SK-N-SH (cell line): Measurements from ENCODE around the gene DUSP9.

Experiments
- CHD2 ChIP-seq: fragments of 150-350 bp; IDR thresholded peaks from 2 replicates; pipeline ENCODE4 v1.6.1; 2018; ENCODE audit warnings: low read length; ENCODE audit not compliant: partially characterized antibody
- CTCF ChIP-seq: fragments of 200-600 bp; sonication (generic); IDR thresholded peaks from 2 replicates; pipeline ENCODE4 v1.6.1; 2017; ENCODE audit warnings: antibody characterized with exemption, mild to moderate bottlenecking, moderate library complexity
- EP300 ChIP-seq, 2 experiments: IDR thresholded peaks; 2 replicates each; pipeline versions ENCODE4 v1.4.0 to v1.6.1; 2012; ENCODE audit warnings: borderline replicate concordance in 1 of 2, low read depth in 1 of 2, low read length in 1 of 2
- EZH2phosphoT487 ChIP-seq: fragments of 200-600 bp; sonication (generic); IDR thresholded peaks from 2 replicates; pipeline ENCODE4 v1.6.1; 2017; ENCODE audit warnings: low read depth, mixed run types, mild to moderate bottlenecking, antibody characterized with exemption, moderate library complexity, borderline replicate concordance
- GABPA ChIP-seq: IDR thresholded peaks from 2 replicates; pipeline ENCODE4 v1.4.0; 2012; ENCODE audit warnings: low read depth, mild to moderate bottlenecking
- JUND ChIP-seq: IDR thresholded peaks from 2 replicates; pipeline ENCODE4 v1.4.0; 2012
- MAX ChIP-seq: IDR thresholded peaks from 2 replicates; pipeline ENCODE4 v1.4.0; 2012; ENCODE audit warnings: low read depth
- PBX3 ChIP-seq: IDR thresholded peaks from 2 replicates; pipeline ENCODE4; 2012
- POLR2AphosphoS5 ChIP-seq: IDR thresholded peaks from 2 replicates; pipeline ENCODE4 v1.6.1; 2012; ENCODE audit warnings: low read depth, low read length
- RCOR1 ChIP-seq: fragments of 150-350 bp; IDR thresholded peaks from 2 replicates; pipeline ENCODE4 v1.6.1; 2017; ENCODE audit warnings: antibody characterized with exemption, low read length
- REST ChIP-seq: IDR thresholded peaks from 2 replicates; pipeline ENCODE4 v1.6.1; 2012; ENCODE audit warnings: mild to moderate bottlenecking, low read depth, low read length, moderate library complexity
- SIN3A ChIP-seq: IDR thresholded peaks from 2 replicates; pipeline ENCODE4 v1.6.1; 2012; ENCODE audit warnings: low read depth, mild to moderate bottlenecking, low read length, moderate library complexity, borderline replicate concordance
- USF2 ChIP-seq: fragments of 150-350 bp; IDR thresholded peaks from 2 replicates; pipeline ENCODE4 v1.6.1; 2017; ENCODE audit warnings: antibody characterized with exemption, low read length, low read depth, borderline replicate concordance
- ZBTB33 ChIP-seq: IDR thresholded peaks from 2 replicates; pipeline ENCODE4 v1.4.0; 2012; ENCODE audit warnings: low read depth, borderline replicate concordance

GRCh38 chrX:153685751-153686696 is 39.0 kb downstream of the DUSP9 start:
- TF ChIP-seq CTCF: no peak
- no peak for TF ChIP-seq POLR2AphosphoS5
- TF ChIP-seq PBX3: no peak
- TF ChIP-seq MAX: no peak
- TF ChIP-seq RCOR1: no peak
- no peak for TF ChIP-seq EP300 (IDR thresholded peaks at IDR 0.05; ENCODE audit: borderline replicate concordance in 1 of 2, low read depth in 1 of 2, low read length in 1 of 2)
- no peak for TF ChIP-seq JUND
- no peak for TF ChIP-seq CHD2
- no peak for TF ChIP-seq ZBTB33
- TF ChIP-seq REST: no peak
- no peak for TF ChIP-seq EZH2phosphoT487
- TF ChIP-seq GABPA: no peak
- TF ChIP-seq SIN3A: no peak
- no peak for TF ChIP-seq USF2
